Measurements from ENCODE around the gene OTOS.

- TF ChIP-seq CTCF (IDR thresholded peaks at IDR 0.05) (no peak), ZFX (IDR thresholded peaks at IDR 0.05; ENCODE audit: borderline replicate concordance) (no peak)
Observed at GRCh38 chr2:240151477-240152031, 11.1 kb upstream of the OTOS start.

Measured in 22Rv1 (cell line).